Vagina (tissue), 2 donors: ENCODE data around the gene CRADD.

Source experiments
- POLR2A ChIP-seq, 2 donors: fragments of 450-650 bp; IDR thresholded peaks; one replicate each; pipeline ENCODE4 v1.6.1; 2017; ENCODE audit warnings: antibody characterized with exemption in 2 of 2, mild to moderate bottlenecking in 2 of 2, moderate library complexity in 2 of 2
- POLR2AphosphoS5 ChIP-seq, 2 donors: sonication (generic); formaldehyde crosslinking; IDR thresholded peaks; one replicate each; pipeline ENCODE4 v1.9.0; 2017; ENCODE audit warnings: antibody characterized with exemption in 2 of 2, mild to moderate bottlenecking in 2 of 2, low read depth in 1 of 2; ENCODE audit not compliant: insufficient read depth in 1 of 2
- TF ChIP-seq, protein P1 (sequence below), 3 experiments: fragments of 450-650 bp in 2 of 3; fragments of 200-600 bp in 1 of 3; sonication (generic) in 1 of 3; IDR thresholded peaks; one replicate each; pipeline ENCODE4 v1.5.1; 2017 to 2019; ENCODE audit warnings: antibody characterized with exemption in 3 of 3, mild to moderate bottlenecking in 2 of 3, moderate library complexity in 2 of 3

DNA sequence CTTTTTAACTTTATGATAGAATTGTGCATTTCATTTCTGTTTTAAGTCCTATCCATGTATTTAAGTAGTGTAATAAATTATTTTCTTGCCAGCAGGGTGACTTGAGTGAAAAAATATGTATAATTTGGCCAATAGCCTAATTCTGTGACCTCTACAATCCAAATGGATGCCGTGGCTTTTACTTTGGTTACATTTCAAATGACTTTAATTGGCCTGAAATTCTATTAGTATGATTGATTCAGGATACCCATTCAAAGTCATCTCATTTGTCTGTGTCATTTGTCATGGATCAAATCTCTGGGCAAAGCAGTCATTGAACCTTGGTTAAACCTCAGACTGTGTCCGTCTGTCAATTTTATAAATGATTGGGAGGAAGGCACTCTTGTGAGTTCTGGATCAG, 29.6 kb downstream of the CRADD start:
- TF ChIP-seq POLR2AphosphoS5 (IDR thresholded peaks at IDR 0.05; ENCODE audit: insufficient read depth in 1 of 2, low read depth in 1 of 2) = no peak
- TF ChIP-seq, protein P1, sequence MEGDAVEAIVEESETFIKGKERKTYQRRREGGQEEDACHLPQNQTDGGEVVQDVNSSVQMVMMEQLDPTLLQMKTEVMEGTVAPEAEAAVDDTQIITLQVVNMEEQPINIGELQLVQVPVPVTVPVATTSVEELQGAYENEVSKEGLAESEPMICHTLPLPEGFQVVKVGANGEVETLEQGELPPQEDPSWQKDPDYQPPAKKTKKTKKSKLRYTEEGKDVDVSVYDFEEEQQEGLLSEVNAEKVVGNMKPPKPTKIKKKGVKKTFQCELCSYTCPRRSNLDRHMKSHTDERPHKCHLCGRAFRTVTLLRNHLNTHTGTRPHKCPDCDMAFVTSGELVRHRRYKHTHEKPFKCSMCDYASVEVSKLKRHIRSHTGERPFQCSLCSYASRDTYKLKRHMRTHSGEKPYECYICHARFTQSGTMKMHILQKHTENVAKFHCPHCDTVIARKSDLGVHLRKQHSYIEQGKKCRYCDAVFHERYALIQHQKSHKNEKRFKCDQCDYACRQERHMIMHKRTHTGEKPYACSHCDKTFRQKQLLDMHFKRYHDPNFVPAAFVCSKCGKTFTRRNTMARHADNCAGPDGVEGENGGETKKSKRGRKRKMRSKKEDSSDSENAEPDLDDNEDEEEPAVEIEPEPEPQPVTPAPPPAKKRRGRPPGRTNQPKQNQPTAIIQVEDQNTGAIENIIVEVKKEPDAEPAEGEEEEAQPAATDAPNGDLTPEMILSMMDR (IDR thresholded peaks at IDR 0.05) = no peak
- TF ChIP-seq POLR2A (IDR thresholded peaks at IDR 0.05) = no peak
